Gastroesophageal sphincter (tissue), 3 donors: ENCODE measurements around the gene BACH2.

Source experiments
- CTCF ChIP-seq, 4 experiments: fragments of 200-600 bp in 2 of 4; fragments of 450-650 bp in 2 of 4; sonication (generic) in 1 of 4; IDR thresholded peaks; one replicate each; pipeline ENCODE4 v1.5.1; 2017 to 2019; ENCODE audit warnings: antibody characterized with exemption in 4 of 4, mild to moderate bottlenecking in 2 of 4, moderate library complexity in 2 of 4
- EP300 ChIP-seq: sonication (generic); formaldehyde crosslinking; IDR thresholded peaks from one replicate; pipeline ENCODE4 v1.6.1; 2017; ENCODE audit warnings: antibody characterized with exemption, mild to moderate bottlenecking
- POLR2A ChIP-seq, 2 donors: fragments of 450-650 bp; IDR thresholded peaks; one replicate each; pipeline ENCODE4 v1.6.1; 2017; ENCODE audit warnings: antibody characterized with exemption in 2 of 2, mild to moderate bottlenecking in 2 of 2, moderate library complexity in 1 of 2
- POLR2AphosphoS5 ChIP-seq: sonication (generic); formaldehyde crosslinking; IDR thresholded peaks from one replicate; pipeline ENCODE4 v1.6.1; 2017; ENCODE audit warnings: antibody characterized with exemption

- TF ChIP-seq POLR2A (IDR thresholded peaks at IDR 0.05) (no peak), CTCF (IDR thresholded peaks at IDR 0.05) (no peak), EP300 (no peak), POLR2AphosphoS5 (no peak)
Measured at GRCh38 chr6:89927264-89927663, 369.4 kb downstream of the BACH2 start.
